ENCODE data around the gene TOP3A. TPM values are rescaled to one million over a fixed set of nuclear protein-coding genes. Genes with fewer than 3 reads are reported as not detected.

TOP3A gene
- total RNA-seq, 2 donors from 2014 or later: 18.4 to 37.1 TPM

DNA sequence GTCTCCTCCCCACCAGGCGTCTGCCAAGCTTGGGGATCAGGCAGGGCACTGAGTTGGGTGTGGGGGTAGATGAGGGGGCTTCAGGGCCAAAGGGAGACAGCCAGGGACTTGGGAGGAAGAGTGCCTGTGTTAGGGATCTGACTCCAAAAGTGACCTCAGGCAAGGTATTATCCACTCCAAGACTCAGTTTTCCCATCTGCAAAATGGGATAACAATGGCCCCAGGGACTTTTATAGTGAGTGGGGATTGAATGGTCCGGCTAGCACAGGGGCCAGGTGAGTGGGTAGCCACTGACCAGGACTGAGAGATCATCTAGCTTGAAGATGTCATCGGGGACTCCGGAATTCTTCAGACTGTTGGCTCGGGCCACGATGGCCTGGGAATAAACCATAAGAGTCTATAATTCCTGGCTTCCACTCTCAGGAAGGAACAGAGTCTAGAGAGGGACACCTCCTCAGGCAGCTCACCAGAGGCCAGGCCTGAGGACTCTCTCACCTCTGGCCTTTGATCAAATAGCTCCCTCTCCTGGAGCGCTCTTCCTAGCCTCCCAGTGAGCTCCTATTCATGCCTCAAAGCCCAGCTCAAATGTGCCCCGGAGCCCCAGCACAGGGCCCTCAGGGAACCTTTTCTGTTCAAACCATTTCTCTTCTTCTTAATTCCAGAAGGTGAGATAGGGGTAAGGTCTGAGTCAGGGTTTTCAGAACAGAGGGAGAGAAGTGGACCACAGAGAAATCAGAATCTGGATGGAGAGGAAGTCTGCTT, 59.7 kb downstream of the TOP3A start:
- H3K27me3 ChIP-seq (replicated peaks; ENCODE audit: insufficient read depth): no peaks in the 10 kb centered on the region
- peaks cover 5 to 7% of the 10 kb centered on the region in 2 donors for H3K36me3 ChIP-seq
- no peak overlapping the region for H3K27ac ChIP-seq
- WGBS: 94% methylated on average over 8 of the region's 8 CpGs
- no peak overlapping the region for H3K4me3 ChIP-seq
- TF ChIP-seq, protein P1, sequence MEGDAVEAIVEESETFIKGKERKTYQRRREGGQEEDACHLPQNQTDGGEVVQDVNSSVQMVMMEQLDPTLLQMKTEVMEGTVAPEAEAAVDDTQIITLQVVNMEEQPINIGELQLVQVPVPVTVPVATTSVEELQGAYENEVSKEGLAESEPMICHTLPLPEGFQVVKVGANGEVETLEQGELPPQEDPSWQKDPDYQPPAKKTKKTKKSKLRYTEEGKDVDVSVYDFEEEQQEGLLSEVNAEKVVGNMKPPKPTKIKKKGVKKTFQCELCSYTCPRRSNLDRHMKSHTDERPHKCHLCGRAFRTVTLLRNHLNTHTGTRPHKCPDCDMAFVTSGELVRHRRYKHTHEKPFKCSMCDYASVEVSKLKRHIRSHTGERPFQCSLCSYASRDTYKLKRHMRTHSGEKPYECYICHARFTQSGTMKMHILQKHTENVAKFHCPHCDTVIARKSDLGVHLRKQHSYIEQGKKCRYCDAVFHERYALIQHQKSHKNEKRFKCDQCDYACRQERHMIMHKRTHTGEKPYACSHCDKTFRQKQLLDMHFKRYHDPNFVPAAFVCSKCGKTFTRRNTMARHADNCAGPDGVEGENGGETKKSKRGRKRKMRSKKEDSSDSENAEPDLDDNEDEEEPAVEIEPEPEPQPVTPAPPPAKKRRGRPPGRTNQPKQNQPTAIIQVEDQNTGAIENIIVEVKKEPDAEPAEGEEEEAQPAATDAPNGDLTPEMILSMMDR (IDR thresholded peaks at IDR 0.05): no peak
- no peak for TF ChIP-seq POLR2AphosphoS5 (IDR thresholded peaks at IDR 0.05)
- no peak for TF ChIP-seq POLR2A (IDR thresholded peaks at IDR 0.05)
- peaks cover 12% of the 10 kb centered on the region for H3K4me1 ChIP-seq (replicated peaks)
- DNase-seq (ENCODE audit: low spot score): no peak
- intact Hi-C loops (cut with DNase I): loop anchor here (5.0 kb wide), 1 partner anchor 57 kb away; the partner anchor contains the start of gene TOP3A
- no peaks in the 10 kb centered on the region for H3K9me3 ChIP-seq

GRCh38 chr17:18253947-18254821, 60.6 kb downstream of the TOP3A start:
- Histone ChIP-seq H3K27ac (no peak overlapping the region), H3K4me3 (no peak overlapping the region), H3K4me1 (replicated peaks) (peaks cover 11% of the 10 kb centered on the region), H3K36me3 (peaks cover 5 to 7% of the 10 kb centered on the region in 2 donors), H3K9me3 (no peaks in the 10 kb centered on the region), H3K27me3 (replicated peaks; ENCODE audit: insufficient read depth) (no peaks in the 10 kb centered on the region)
- no peak for DNase-seq (ENCODE audit: low spot score)
- WGBS: 90% methylated on average over 26 of the region's 27 CpGs
- TF ChIP-seq, protein P1 (IDR thresholded peaks at IDR 0.05): no peak
- TF ChIP-seq POLR2A (IDR thresholded peaks at IDR 0.05) (no peak), POLR2AphosphoS5 (IDR thresholded peaks at IDR 0.05) (no peak)
- intact Hi-C loops (cut with DNase I): no loop called here

- TF ChIP-seq, protein P1 (IDR thresholded peaks at IDR 0.05): no peak
- no peak overlapping the region for H3K4me3 ChIP-seq
- H3K4me1 ChIP-seq (replicated peaks): peaks cover 11% of the 10 kb centered on the region
- no peak for DNase-seq (ENCODE audit: low spot score)
- H3K36me3 ChIP-seq: peaks cover 5 to 7% of the 10 kb centered on the region in 2 donors
- H3K27ac ChIP-seq: no peak overlapping the region
- intact Hi-C loops (cut with DNase I): no loop called here
- WGBS: 70% methylated on average over 4 of the region's 16 CpGs
- H3K27me3 ChIP-seq (replicated peaks; ENCODE audit: insufficient read depth): no peaks in the 10 kb centered on the region
- no peaks in the 10 kb centered on the region for H3K9me3 ChIP-seq
Observed at GRCh38 chr17:18253187-18253884, 61.5 kb downstream of the TOP3A start.

GRCh38 chr17:18252160-18252559, 62.6 kb downstream of the TOP3A start:
- WGBS: 89% methylated on average over 5 of the region's 5 CpGs
- TF ChIP-seq, protein P1 (IDR thresholded peaks at IDR 0.05): no peak
- no peak for TF ChIP-seq POLR2A (IDR thresholded peaks at IDR 0.05)
- TF ChIP-seq POLR2AphosphoS5 (IDR thresholded peaks at IDR 0.05): no peak

More at GRCh38 chr17:18252160-18252559, 62.6 kb downstream of the TOP3A start:
- H3K4me1 ChIP-seq (replicated peaks): peaks cover 6% of the 10 kb centered on the region
- peaks cover 5 to 7% of the 10 kb centered on the region in 2 donors for H3K36me3 ChIP-seq
- no peak for DNase-seq (ENCODE audit: low spot score)
- H3K27ac ChIP-seq: no peak overlapping the region
- intact Hi-C loops (cut with DNase I): no loop called here
- no peak overlapping the region for H3K4me3 ChIP-seq
- no peaks in the 10 kb centered on the region for H3K9me3 ChIP-seq
- H3K27me3 ChIP-seq (replicated peaks; ENCODE audit: insufficient read depth): no peaks in the 10 kb centered on the region

All from prostate gland (tissue), 2 donors.